Right atrium auricular region (tissue), 2 donors: Measurements from ENCODE around the gene ACAD11. TPM values are rescaled to one million over a fixed set of nuclear protein-coding genes. Genes with fewer than 3 reads are reported as not detected.

Source experiments
- DNase-seq: peaks from one replicate; pipeline ENCODE4 v3.0.0-alpha.2; 2019; ENCODE audit warnings: low spot score
- H3K27ac ChIP-seq, 2 donors: fragments of 200-600 bp; sonication (generic); 1 replicate in 1 of 2; 2 replicates in 1 of 2; pipeline ENCODE4 v1.5.1; 2016 to 2019
- H3K27me3 ChIP-seq, 2 donors: fragments of 200-600 bp; sonication (generic); one replicate each; pipeline versions ENCODE4 v1.5.1 to v1.6.0; 2017 to 2019
- H3K36me3 ChIP-seq: fragments of 200-600 bp; sonication (generic); one replicate; pipeline ENCODE4 v1.5.1; 2016
- H3K4me1 ChIP-seq, 2 donors: fragments of 200-600 bp; sonication (generic); one replicate each; pipeline versions ENCODE4 v1.5.1 to v1.6.0; 2017 to 2019
- H3K4me3 ChIP-seq, 2 donors: fragments of 200-600 bp; sonication (generic); 1 replicate in 1 of 2; 2 replicates in 1 of 2; pipeline ENCODE4 v1.5.1; 2017 to 2019; ENCODE audit warnings: mild to moderate bottlenecking in 1 of 2, moderate library complexity in 1 of 2
- H3K9me3 ChIP-seq, 2 donors: fragments of 200-600 bp; sonication (generic); one replicate each; pipeline ENCODE4 v1.5.1; 2019
- CTCF ChIP-seq, 2 donors: fragments of 200-600 bp; sonication (generic); IDR thresholded peaks; one replicate each; pipeline ENCODE4 v1.5.1; 2019; ENCODE audit warnings: antibody characterized with exemption in 2 of 2
- total RNA-seq, 2 donors: library from RNA; depleted of rRNA; stranded (reverse); fragments of >200 nt; gene quantifications; one replicate each; pipeline ENCODE4 v1.1.0, GENCODE V29; 2016

ACAD11 gene
- total RNA-seq, 2 donors from 2014 or later = 18.0 to 26.0 TPM

- H3K27me3 ChIP-seq = no peaks in the 10 kb centered on the region
- DNase-seq = no peak
- peaks cover 5% of the 10 kb centered on the region for H3K36me3 ChIP-seq
- no peak overlapping the region for H3K4me3 ChIP-seq
- H3K27ac ChIP-seq = no peak overlapping the region
- TF ChIP-seq CTCF (IDR thresholded peaks at IDR 0.05) = no peak
- no peaks in the 10 kb centered on the region for H3K4me1 ChIP-seq
- no peaks in the 10 kb centered on the region for H3K9me3 ChIP-seq
Measured at GRCh38 chr3:132596326-132596725, 63.3 kb downstream of the ACAD11 start.

- Histone ChIP-seq H3K36me3 (peaks cover 5% of the 10 kb centered on the region), H3K9me3 (no peaks in the 10 kb centered on the region), H3K27me3 (no peaks in the 10 kb centered on the region), H3K4me1 (no peaks in the 10 kb centered on the region), H3K4me3 (no peak overlapping the region), H3K27ac (no peak overlapping the region)
- no peak for DNase-seq
- no peak for TF ChIP-seq CTCF (IDR thresholded peaks at IDR 0.05)
Measured at GRCh38 chr3:132595014-132595413, 64.6 kb downstream of the ACAD11 start.

GRCh38 chr3:132594498-132594897 is 65.1 kb downstream of the ACAD11 start:
- Histone ChIP-seq H3K4me3 (no peak overlapping the region), H3K9me3 (no peaks in the 10 kb centered on the region), H3K4me1 (no peaks in the 10 kb centered on the region), H3K27ac (no peak overlapping the region), H3K27me3 (no peaks in the 10 kb centered on the region), H3K36me3 (peaks cover 5% of the 10 kb centered on the region)
- no peak for DNase-seq
- no peak for TF ChIP-seq CTCF (IDR thresholded peaks at IDR 0.05)

- H3K4me3 ChIP-seq = no peak overlapping the region
- no peaks in the 10 kb centered on the region for H3K4me1 ChIP-seq
- no peaks in the 10 kb centered on the region for H3K9me3 ChIP-seq
- TF ChIP-seq CTCF (IDR thresholded peaks at IDR 0.05) = no peak
- no peak overlapping the region for H3K27ac ChIP-seq
- peaks cover 5% of the 10 kb centered on the region for H3K36me3 ChIP-seq
- no peaks in the 10 kb centered on the region for H3K27me3 ChIP-seq
- DNase-seq = no peak
Measured at GRCh38 chr3:132593947-132594323, 65.7 kb downstream of the ACAD11 start.

GRCh38 chr3:132593241-132593946 is 66.2 kb downstream of the ACAD11 start:
- Histone ChIP-seq H3K9me3 (no peaks in the 10 kb centered on the region), H3K27ac (no peak overlapping the region)
- TF ChIP-seq CTCF (IDR thresholded peaks at IDR 0.05) = no peak

GRCh38 chr3:132592216-132592615 is 67.4 kb downstream of the ACAD11 start:
- Histone ChIP-seq H3K4me1 (no peaks in the 10 kb centered on the region), H3K27ac (no peak overlapping the region), H3K4me3 (no peak overlapping the region), H3K36me3 (no peaks in the 10 kb centered on the region), H3K9me3 (no peaks in the 10 kb centered on the region), H3K27me3 (no peaks in the 10 kb centered on the region)
- no peak for DNase-seq
- TF ChIP-seq CTCF (IDR thresholded peaks at IDR 0.05) = no peak

More at GRCh38 chr3:132593241-132593946, 66.2 kb downstream of the ACAD11 start:
- Histone ChIP-seq H3K4me3 (no peak overlapping the region), H3K4me1 (no peaks in the 10 kb centered on the region), H3K27me3 (no peaks in the 10 kb centered on the region), H3K36me3 (no peaks in the 10 kb centered on the region)
- DNase-seq = no peak
